H1 (cell line): ENCODE data around the gene SS18L1. TPM values are rescaled to one million over a fixed set of nuclear protein-coding genes. Genes with fewer than 3 reads are reported as not detected.

Source experiments
- CTCF ChIA-PET: fragments of 300-600 bp; sonication (Branson Sonifier 250); formaldehyde crosslinking; loops from one replicate; lab custom pipeline; 2021; ENCODE audit not compliant: partially characterized antibody; lab: Charles Lee
- POLR2A ChIA-PET: fragments of 300-600 bp; sonication (Branson Sonifier 250); formaldehyde crosslinking; loops from one replicate; lab custom pipeline; 2021; ENCODE audit warnings: inconsistent platforms; ENCODE audit not compliant: partially characterized antibody; lab: Charles Lee
- DNase-seq, 2 experiments: peaks; one replicate each; pipeline versions ENCODE4 v3.0.0 to v3.0.0-alpha.2; 2010 to 2022; ENCODE audit warnings: low spot score in 2 of 2, low read depth in 1 of 2, mixed read lengths in 1 of 2
- FAIRE-seq: peaks from 2 replicates; lab custom pipeline; 2011; peaks lifted over from hg19 to GRCh38; lab: Jason Lieb, UNC
- H2AFZ ChIP-seq: 2 replicates; pipeline ENCODE4 v1.8.1; 2012; ENCODE audit warnings: low read length, inconsistent platforms
- H2AK5ac ChIP-seq: 2 replicates; pipeline ENCODE4 v1.6.1; 2013; ENCODE audit warnings: low read depth, low read length
- H2BK120ac ChIP-seq: replicated peaks from 2 replicates; pipeline ENCODE3; 2013; ENCODE audit warnings: low read depth, low read length, inconsistent platforms
- H2BK12ac ChIP-seq: 2 replicates; pipeline ENCODE4 v1.6.1; 2013; ENCODE audit warnings: low read depth, low read length
- H2BK15ac ChIP-seq: 2 replicates; pipeline ENCODE4 v1.6.1; 2013; ENCODE audit warnings: low read length
- H2BK20ac ChIP-seq: 2 replicates; pipeline ENCODE4 v1.6.1; 2013; ENCODE audit warnings: low read length
- H2BK5ac ChIP-seq: 2 replicates; pipeline ENCODE4 v1.6.1; 2013; ENCODE audit warnings: low read depth, low read length
- H3K14ac ChIP-seq: 2 replicates; pipeline ENCODE4 v1.6.1; 2013; ENCODE audit warnings: inconsistent platforms; ENCODE audit not compliant: insufficient read length
- H3K18ac ChIP-seq: 2 replicates; pipeline ENCODE4 v1.6.1; 2013; ENCODE audit warnings: low read length; ENCODE audit errors: extremely low read depth
- H3K23ac ChIP-seq: 2 replicates; pipeline ENCODE4 v1.6.1; 2013; ENCODE audit warnings: inconsistent platforms; ENCODE audit not compliant: insufficient read length
- H3K23me2 ChIP-seq: 2 replicates; pipeline ENCODE4 v1.6.1; 2013; ENCODE audit warnings: low read depth, low read length
- H3K27ac ChIP-seq: 2 replicates; pipeline ENCODE4 v1.6.1; 2011; ENCODE audit warnings: low read depth, low read length, inconsistent platforms
- H3K27me3 ChIP-seq, 4 experiments: replicated peaks in 1 of 4; 1 replicate in 1 of 4; 2 replicates in 3 of 4; pipeline versions ENCODE4 v1.6.1 to v1.8.1; 2011 to 2013; ENCODE audit warnings: low read length in 3 of 4, mild to moderate bottlenecking in 3 of 4, inconsistent platforms in 2 of 4, mixed read lengths in 2 of 4, moderate library complexity in 1 of 4; ENCODE audit not compliant: control insufficient read depth in 3 of 4, insufficient read depth in 3 of 4; ENCODE audit errors: extremely low read depth in 1 of 4
- H3K36me3 ChIP-seq, 4 experiments: 2 replicates each; pipeline versions ENCODE4 v1.6.1 to v1.8.1; 2011 to 2013; ENCODE audit warnings: mild to moderate bottlenecking in 4 of 4, low read length in 3 of 4, moderate library complexity in 2 of 4, control low read depth in 1 of 4, inconsistent platforms in 1 of 4; ENCODE audit not compliant: insufficient read depth in 4 of 4, control insufficient read depth in 2 of 4
- H3K4ac ChIP-seq: replicated peaks from 2 replicates; pipeline ENCODE3; 2013; ENCODE audit warnings: low read length, low read depth, mixed read lengths, inconsistent platforms; ENCODE audit not compliant: insufficient read length
- H3K4me1 ChIP-seq, 4 experiments: replicated peaks in 1 of 4; 1 replicate in 1 of 4; 2 replicates in 3 of 4; pipeline versions ENCODE4 v1.6.1 to v1.8.1; 2011 to 2013; ENCODE audit warnings: low read length in 3 of 4, inconsistent platforms in 2 of 4, mixed read lengths in 1 of 4; ENCODE audit not compliant: insufficient read depth in 4 of 4, control insufficient read depth in 3 of 4
- H3K4me2 ChIP-seq, 2 experiments: 2 replicates each; pipeline versions ENCODE4 v1.6.1 to v1.8.1; 2011 to 2013; ENCODE audit warnings: low read depth in 2 of 2, low read length in 2 of 2, control low read depth in 1 of 2, inconsistent platforms in 1 of 2, mild to moderate bottlenecking in 1 of 2; ENCODE audit not compliant: insufficient read depth in 1 of 2
- H3K4me3 ChIP-seq, 4 experiments: fragments of 200-600, 300-600 bp in 1 of 4; sonication (generic), shearing (Covaris generic), sonication (Bioruptor Twin) in 1 of 4; 2 replicates each; pipeline versions ENCODE4 v1.5.1 to v1.8.1; 2011 to 2016; ENCODE audit warnings: low read length in 4 of 4, low read depth in 3 of 4, control low read depth in 2 of 4, inconsistent platforms in 2 of 4, mild to moderate bottlenecking in 2 of 4, mixed read lengths in 1 of 4, moderate library complexity in 1 of 4; ENCODE audit not compliant: insufficient read depth in 2 of 4; ENCODE audit errors: extremely low read depth in 1 of 4
- H3K56ac ChIP-seq: replicated peaks from 2 replicates; pipeline ENCODE3; 2013; ENCODE audit warnings: low read depth, mild to moderate bottlenecking, mixed read lengths, low read length, inconsistent platforms; ENCODE audit not compliant: insufficient read length
- H3K79me1 ChIP-seq: 2 replicates; pipeline ENCODE4 v1.6.1; 2013; ENCODE audit warnings: low read depth, low read length, control low read depth
- H3K79me2 ChIP-seq, 2 experiments: 2 replicates each; pipeline versions ENCODE4 v1.6.1 to v1.8.1; 2012 to 2013; ENCODE audit warnings: low read length in 2 of 2, mild to moderate bottlenecking in 2 of 2, inconsistent platforms in 1 of 2; ENCODE audit not compliant: insufficient read depth in 2 of 2, control insufficient read depth in 1 of 2
- H3K9ac ChIP-seq, 4 experiments: replicated peaks in 1 of 4; 1 replicate in 1 of 4; 2 replicates in 3 of 4; pipeline versions ENCODE4 v1.6.1 to v1.8.1; 2011 to 2013; ENCODE audit warnings: low read depth in 3 of 4, low read length in 3 of 4, control low read depth in 2 of 4, mild to moderate bottlenecking in 2 of 4, moderate library complexity in 2 of 4, inconsistent platforms in 1 of 4; ENCODE audit errors: extremely low read depth in 1 of 4
- H3K9me3 ChIP-seq, 2 experiments: 2 replicates each; pipeline versions ENCODE4 v1.6.1 to v1.8.1; 2012 to 2013; ENCODE audit warnings: mild to moderate bottlenecking in 2 of 2, moderate library complexity in 2 of 2, control low read depth in 1 of 2, inconsistent platforms in 1 of 2, low read depth in 1 of 2, low read length in 1 of 2, mixed read lengths in 1 of 2; ENCODE audit not compliant: insufficient read depth in 2 of 2
- H4K20me1 ChIP-seq, 2 experiments: replicated peaks in 1 of 2; 2 replicates each; pipeline versions ENCODE3 to v1.8.1; 2011 to 2013; ENCODE audit warnings: inconsistent platforms in 2 of 2, low read length in 2 of 2, mild to moderate bottlenecking in 1 of 2; ENCODE audit not compliant: insufficient read depth in 2 of 2, control insufficient read depth in 1 of 2
- H4K5ac ChIP-seq: 2 replicates; pipeline ENCODE4 v1.6.1; 2013; ENCODE audit warnings: low read length, low read depth, mixed read lengths, inconsistent platforms; ENCODE audit not compliant: insufficient read length
- H4K8ac ChIP-seq: 2 replicates; pipeline ENCODE4 v1.8.0; 2013; ENCODE audit warnings: mild to moderate bottlenecking, moderate library complexity, low read length, inconsistent platforms; ENCODE audit not compliant: insufficient read depth; ENCODE audit errors: extremely low read depth
- H4K91ac ChIP-seq: replicated peaks from 2 replicates; pipeline ENCODE3; 2013; ENCODE audit warnings: low read length, mixed read lengths, inconsistent platforms; ENCODE audit not compliant: insufficient read length
- BACH1 ChIP-seq: IDR thresholded peaks from 2 replicates; pipeline ENCODE4 v1.6.1; 2012; ENCODE audit warnings: low read length, improper control_type of control experiment
- KDM1A ChIP-seq: fragments of 200-600, 300-600 bp; sonication (generic); IDR thresholded peaks from 2 replicates; pipeline ENCODE4 v1.7.1; 2016; ENCODE audit warnings: mild to moderate bottlenecking, low read length, borderline replicate concordance
- RNF2 ChIP-seq: fragments of 200-900, 300-1000 bp; sonication (generic); IDR thresholded peaks from 2 replicates; pipeline ENCODE4 v1.7.1; 2016; ENCODE audit warnings: borderline replicate concordance, low read depth, mild to moderate bottlenecking, antibody characterized with exemption, low read length; ENCODE audit not compliant: poor library complexity, severe bottlenecking; ENCODE audit errors: missing control alignments
- RXRA ChIP-seq: IDR thresholded peaks from 2 replicates; pipeline ENCODE4 v1.6.1; 2011; ENCODE audit warnings: low read depth, mild to moderate bottlenecking, low read length, moderate library complexity; ENCODE audit not compliant: insufficient read depth
- WGBS, 2 experiments: shearing (Covaris generic) in 1 of 2; methylation state at CpG; one replicate each; pipeline versions ENCODE4 v1.1.6 to v1.1.7; 2013 to 2015; ENCODE audit warnings: low lambda C conversion rate in 2 of 2, mixed read lengths in 2 of 2, inconsistent platforms in 1 of 2, low coverage in 1 of 2, missing lambda C conversion rate in 1 of 2; ENCODE audit not compliant: insufficient replicate concordance in 2 of 2, insufficient coverage in 1 of 2, insufficient read length in 1 of 2; ENCODE audit errors: extremely low coverage in 1 of 2, missing lambda C conversion rate in 1 of 2; 5-methylcytosine and 5-hydroxymethylcytosine counted together
- polyA plus RNA-seq, 7 experiments: library from polyadenylated mRNA; depleted of rRNA in 3 of 7; stranded (reverse) in 5 of 7; unstranded in 2 of 7; fragments of >200 nt in 5 of 7; fragments of 200-250 nt in 2 of 7; gene quantifications; 1 replicate in 5 of 7; 2 replicates in 1 of 7; 4 replicates in 1 of 7; pipeline versions ENCODE4 v1.2.1 to v1.2.3, GENCODE V29; 2011 to 2013; ENCODE audit warnings: missing spikeins in 2 of 7, mixed read lengths in 2 of 7
- total RNA-seq: library from RNA; stranded (reverse); fragmentation: NEBNext Ultra II Directional; extraction: Animal tissue kit (Norgen Biotek cat#: 25700); gene quantifications from 2 replicates; pipeline ENCODE4 v1.2.1, GENCODE V29; 2021

The SS18L1 gene
- total and polyA plus RNA-seq, 2 of the 8 experiments (the other 6 are each of a cell fraction or from before 2014, with no cell fraction given): 28.4 to 29.7 TPM

DNA sequence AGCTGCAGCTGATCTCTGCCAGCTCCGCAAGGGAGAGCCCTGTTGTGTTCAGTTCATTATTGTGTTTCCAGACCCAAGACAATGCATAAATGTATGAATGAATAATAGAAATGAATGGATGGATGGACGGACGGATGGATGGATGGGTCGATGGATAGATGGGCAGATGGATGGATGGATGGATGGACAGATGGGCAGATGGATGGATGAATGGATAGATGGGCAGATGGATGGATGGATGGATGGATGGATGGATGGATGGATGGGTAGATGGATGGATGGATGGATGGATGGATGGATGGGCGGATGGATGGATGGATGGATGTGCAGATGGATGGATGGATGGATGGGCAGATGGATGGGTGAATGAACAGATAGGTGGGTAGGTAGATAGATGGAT lies 38.0 kb upstream of the SS18L1 start:
- H2BK12ac ChIP-seq: no peak overlapping the region
- CTCF ChIA-PET: no interaction called here
- H3K23me2 ChIP-seq: peaks cover 4% of the 10 kb centered on the region; the same call in 1 of the 2 replicates
- no peaks in the 10 kb centered on the region for H4K20me1 ChIP-seq
- H2AK5ac ChIP-seq: no peak overlapping the region
- H3K4ac ChIP-seq: no peak overlapping the region
- H3K56ac ChIP-seq: no peak overlapping the region
- no peak overlapping the region for H4K8ac ChIP-seq
- H3K4me3 ChIP-seq: no peak overlapping the region
- no peak overlapping the region for H3K27ac ChIP-seq
- no peak overlapping the region for H2AFZ ChIP-seq
- no peak overlapping the region for H4K91ac ChIP-seq
- H2BK20ac ChIP-seq: no peak overlapping the region
- H3K18ac ChIP-seq: no peak overlapping the region
- H3K4me2 ChIP-seq: no peak overlapping the region
- H4K5ac ChIP-seq: no peak overlapping the region
- H3K14ac ChIP-seq: no peak overlapping the region
- H3K79me2 ChIP-seq: no peaks in the 10 kb centered on the region
- H3K9ac ChIP-seq: no peak overlapping the region
- H3K23ac ChIP-seq: no peak overlapping the region
- no peak overlapping the region for H2BK5ac ChIP-seq
- H3K4me1 ChIP-seq: no peaks in the 10 kb centered on the region; a peak in 1 of 7 replicates
- peaks cover 0 to 3% (median 0%) of the 10 kb centered on the region in 4 experiments; a peak in 1 of 7 replicates for H3K27me3 ChIP-seq
- no peaks in the 10 kb centered on the region for H3K79me1 ChIP-seq
- WGBS, 2 experiments: 85 to 100% methylated on average over 3 to 5 of the region's 5 CpGs
- FAIRE-seq (no peak), DNase-seq (no peak)
- H3K9me3 ChIP-seq: peaks cover 12 to 30% of the 10 kb centered on the region in 2 experiments
- H2BK15ac ChIP-seq: no peak overlapping the region
- H2BK120ac ChIP-seq: no peak overlapping the region
- POLR2A ChIA-PET: no interaction called here
- H3K36me3 ChIP-seq: no peaks in the 10 kb centered on the region
- no peak for TF ChIP-seq RXRA
- no peak for TF ChIP-seq KDM1A
- TF ChIP-seq RNF2: no peak
- no peak for TF ChIP-seq BACH1
